ENCODE results near the gene WBP2.
A peak's percentile ranks its signal among the peaks of the same experiment; 100 is the strongest.

Gene WBP2

GRCh38 chr17:75830164-75831031 is 24.7 kb downstream of the WBP2 start:
- Histone ChIP-seq H3K36me3 (ENCODE audit: insufficient read depth, low read length) (peaks cover 3% of the 10 kb centered on the region; the same call in 1 of the 2 replicates), H3K27me3 (ENCODE audit: insufficient read depth, low read length) (no peaks in the 10 kb centered on the region), H3K4me3 (ENCODE audit: low read length) (no peak overlapping the region; the same call in 1 of the 2 replicates), H3K27ac (ENCODE audit: low read depth, low read length) (peak overlapping the region; percentile 41; the same call in 1 of the 2 replicates), H3K9me3 (ENCODE audit: insufficient read depth, low read depth, low read length) (no peaks in the 10 kb centered on the region), H3K4me1 (ENCODE audit: insufficient read depth, low read length) (peaks cover 23% of the 10 kb centered on the region), H3K9ac (ENCODE audit: low read depth, low read length) (no peak overlapping the region)
- 61% methylated on average over 27 of the region's 27 CpGs for WGBS

DNA sequence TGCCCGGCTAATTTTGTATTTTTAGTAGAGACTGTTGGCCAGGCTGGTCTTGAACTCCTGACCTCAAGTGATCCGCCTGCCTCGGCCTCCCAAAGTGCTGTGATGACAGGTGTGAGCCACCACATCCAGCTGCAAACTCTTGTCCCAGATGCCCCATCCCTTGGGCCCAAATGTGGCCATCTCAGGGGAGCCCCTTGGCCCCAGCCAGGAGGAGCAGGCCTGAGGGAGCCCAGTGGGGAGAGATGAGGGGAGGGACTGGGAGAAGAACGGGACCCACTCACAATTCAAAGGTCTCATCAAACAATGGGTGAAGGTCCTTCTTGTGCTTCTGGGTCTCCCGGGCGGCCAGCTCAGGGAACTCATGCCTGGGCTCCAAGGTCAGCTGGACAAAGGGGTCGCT is 25.4 kb downstream of the WBP2 start:
- no peaks in the 10 kb centered on the region for H3K27me3 ChIP-seq (ENCODE audit: insufficient read depth, low read length)
- peaks cover 5% of the 10 kb centered on the region; the same call in 1 of the 2 replicates for H3K36me3 ChIP-seq (ENCODE audit: insufficient read depth, low read length)
- no peak overlapping the region for H3K9ac ChIP-seq (ENCODE audit: low read depth, low read length)
- no peak overlapping the region; the same call in 1 of the 2 replicates for H3K27ac ChIP-seq (ENCODE audit: low read depth, low read length)
- peaks cover 23% of the 10 kb centered on the region for H3K4me1 ChIP-seq (ENCODE audit: insufficient read depth, low read length)
- no peak overlapping the region for H3K4me3 ChIP-seq (ENCODE audit: low read length)
- WGBS, result 90% methylated on average over 7 of the region's 7 CpGs
- H3K9me3 ChIP-seq (ENCODE audit: insufficient read depth, low read depth, low read length), result no peaks in the 10 kb centered on the region

DNA sequence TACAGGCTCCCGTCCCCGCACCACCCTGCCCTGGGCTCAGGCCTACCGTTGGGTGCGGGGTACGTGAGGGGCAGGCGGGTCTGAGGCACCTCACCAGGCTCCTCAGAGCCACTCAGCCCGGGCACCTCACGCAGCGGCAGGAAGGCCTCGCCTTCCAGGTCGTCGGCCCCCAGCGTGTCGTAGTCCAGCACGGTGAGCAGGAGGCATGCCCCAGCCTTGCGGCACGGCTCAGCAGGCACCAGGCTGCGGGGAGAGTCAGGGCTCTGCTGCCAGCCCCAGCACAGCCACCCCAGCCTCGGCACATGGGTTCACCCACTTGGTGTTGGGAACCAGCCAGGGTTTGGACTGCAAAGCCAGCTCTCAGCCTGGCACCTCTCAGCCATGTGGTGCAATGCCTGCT is 26.4 kb downstream of the WBP2 start:
- Histone ChIP-seq H3K36me3 (ENCODE audit: insufficient read depth, low read length) (peaks cover 15% of the 10 kb centered on the region), H3K4me1 (ENCODE audit: insufficient read depth, low read length) (peaks cover 23% of the 10 kb centered on the region), H3K9me3 (ENCODE audit: insufficient read depth, low read depth, low read length) (no peaks in the 10 kb centered on the region), H3K4me3 (ENCODE audit: low read length) (no peak overlapping the region), H3K27me3 (ENCODE audit: insufficient read depth, low read length) (no peaks in the 10 kb centered on the region), H3K9ac (ENCODE audit: low read depth, low read length) (no peak overlapping the region), H3K27ac (ENCODE audit: low read depth, low read length) (no peak overlapping the region)
- 95% methylated on average over 19 of the region's 19 CpGs for WGBS

DNA sequence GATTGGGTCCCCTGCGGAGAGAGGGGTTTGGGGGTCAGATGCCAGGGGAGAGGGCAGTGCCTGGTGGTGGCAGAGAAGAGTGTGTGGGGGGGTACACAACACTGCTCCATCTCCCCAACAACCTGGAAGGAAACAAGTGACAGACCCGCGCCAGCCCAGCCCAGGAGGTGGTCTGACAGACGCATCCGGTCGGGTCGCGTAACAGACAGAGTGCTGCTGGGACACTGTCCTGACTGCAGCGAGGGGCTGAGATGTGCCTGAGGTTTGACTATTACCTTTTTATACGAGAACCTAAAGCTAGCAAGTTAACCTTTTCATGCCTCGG is 27.1 kb downstream of the WBP2 start:
- WGBS, result 54% methylated on average over 11 of the region's 11 CpGs
- peak overlapping the region; percentile 37 for H3K4me3 ChIP-seq (ENCODE audit: low read length)
- H3K4me1 ChIP-seq (ENCODE audit: insufficient read depth, low read length), result peaks cover 18% of the 10 kb centered on the region
- no peak overlapping the region for H3K27ac ChIP-seq (ENCODE audit: low read depth, low read length)
- H3K36me3 ChIP-seq (ENCODE audit: insufficient read depth, low read length), result peaks cover 22% of the 10 kb centered on the region
- H3K9ac ChIP-seq (ENCODE audit: low read depth, low read length), result peak overlapping the region; percentile 24; the same call in 1 of the 2 replicates
- H3K27me3 ChIP-seq (ENCODE audit: insufficient read depth, low read length), result no peaks in the 10 kb centered on the region
- H3K9me3 ChIP-seq (ENCODE audit: insufficient read depth, low read depth, low read length), result no peaks in the 10 kb centered on the region

DNA sequence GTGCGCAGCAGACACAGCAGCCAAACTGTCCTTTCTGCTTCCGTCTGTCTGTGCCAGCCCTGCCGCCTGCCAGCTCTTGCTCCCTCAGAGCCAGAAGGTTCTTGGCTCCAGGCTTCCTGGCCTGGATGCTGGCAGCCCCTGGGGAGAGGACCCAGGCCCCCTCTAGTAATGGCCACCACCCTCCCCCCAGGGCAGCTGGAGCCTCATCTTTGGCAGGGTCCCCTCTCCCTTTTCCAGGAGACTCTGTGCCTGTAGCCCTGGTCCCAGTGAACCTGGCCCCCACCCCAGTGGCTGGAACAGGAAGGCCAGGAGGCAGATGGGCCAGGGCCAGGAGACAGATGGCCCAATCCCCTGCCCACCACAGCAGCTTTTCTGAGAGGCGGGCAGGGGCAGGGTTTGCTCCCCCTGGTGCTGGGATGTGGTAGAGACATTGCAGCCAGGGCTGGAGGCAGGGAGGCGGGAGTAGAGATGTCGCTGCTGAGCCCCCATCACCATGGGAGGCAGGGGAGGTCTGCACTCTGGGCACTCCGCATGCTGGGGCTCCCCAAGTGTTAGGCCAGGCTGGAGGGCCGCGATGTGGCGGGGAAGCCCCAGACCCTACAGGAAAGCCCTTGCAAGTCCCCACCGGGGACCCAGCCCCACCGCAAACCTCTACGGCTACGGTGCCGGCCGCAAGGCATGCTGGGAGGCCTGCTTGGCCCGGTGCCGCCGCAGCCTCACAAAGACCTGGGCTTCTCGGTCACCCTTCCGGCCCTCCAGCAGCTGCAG is 27.6 kb downstream of the WBP2 start:
- Histone ChIP-seq H3K4me1 (ENCODE audit: insufficient read depth, low read length) (peaks cover 16% of the 10 kb centered on the region), H3K27me3 (ENCODE audit: insufficient read depth, low read length) (no peaks in the 10 kb centered on the region), H3K27ac (ENCODE audit: low read depth, low read length) (peak overlapping the region; percentile 62), H3K9me3 (ENCODE audit: insufficient read depth, low read depth, low read length) (no peaks in the 10 kb centered on the region), H3K36me3 (ENCODE audit: insufficient read depth, low read length) (peaks cover 27% of the 10 kb centered on the region), H3K9ac (ENCODE audit: low read depth, low read length) (peak overlapping the region; percentile 24; the same call in 1 of the 2 replicates), H3K4me3 (ENCODE audit: low read length) (peak overlapping the region; percentile 37)
- 42% methylated on average over 21 of the region's 21 CpGs for WGBS

- no peak overlapping the region; the same call in 1 of the 2 replicates for H3K9ac ChIP-seq (ENCODE audit: low read depth, low read length)
- H3K4me3 ChIP-seq (ENCODE audit: low read length), result no peak overlapping the region
Observed at GRCh38 chr17:75826561-75827307, 28.4 kb downstream of the WBP2 start.

GRCh38 chr17:75825748-75826370 is 29.3 kb downstream of the WBP2 start:
- WGBS, result 94% methylated on average over 12 of the region's 12 CpGs
- Histone ChIP-seq H3K36me3 (ENCODE audit: insufficient read depth, low read length) (peaks cover 43% of the 10 kb centered on the region), H3K4me1 (ENCODE audit: insufficient read depth, low read length) (peaks cover 9% of the 10 kb centered on the region)

More at GRCh38 chr17:75826561-75827307, 28.4 kb downstream of the WBP2 start:
- peak overlapping the region; percentile 62 for H3K27ac ChIP-seq (ENCODE audit: low read depth, low read length)
- 89% methylated on average over 14 of the region's 14 CpGs for WGBS
- no peaks in the 10 kb centered on the region for H3K27me3 ChIP-seq (ENCODE audit: insufficient read depth, low read length)
- peaks cover 12% of the 10 kb centered on the region for H3K4me1 ChIP-seq (ENCODE audit: insufficient read depth, low read length)
- H3K9me3 ChIP-seq (ENCODE audit: insufficient read depth, low read depth, low read length), result no peaks in the 10 kb centered on the region
- H3K36me3 ChIP-seq (ENCODE audit: insufficient read depth, low read length), result peaks cover 34% of the 10 kb centered on the region

GRCh38 chr17:75825149-75825552 is 30.0 kb downstream of the WBP2 start:
- Histone ChIP-seq H3K4me1 (ENCODE audit: insufficient read depth, low read length) (peaks cover 5% of the 10 kb centered on the region), H3K9me3 (ENCODE audit: insufficient read depth, low read depth, low read length) (no peaks in the 10 kb centered on the region), H3K36me3 (ENCODE audit: insufficient read depth, low read length) (peaks cover 50% of the 10 kb centered on the region), H3K9ac (ENCODE audit: low read depth, low read length) (no peak overlapping the region), H3K4me3 (ENCODE audit: low read length) (no peak overlapping the region), H3K27me3 (ENCODE audit: insufficient read depth, low read length) (no peaks in the 10 kb centered on the region), H3K27ac (ENCODE audit: low read depth, low read length) (no peak overlapping the region)
- WGBS, result 96% methylated on average over 13 of the region's 13 CpGs

More at GRCh38 chr17:75825748-75826370, 29.3 kb downstream of the WBP2 start:
- Histone ChIP-seq H3K4me3 (ENCODE audit: low read length) (no peak overlapping the region), H3K27me3 (ENCODE audit: insufficient read depth, low read length) (no peaks in the 10 kb centered on the region), H3K9ac (ENCODE audit: low read depth, low read length) (no peak overlapping the region), H3K9me3 (ENCODE audit: insufficient read depth, low read depth, low read length) (no peaks in the 10 kb centered on the region), H3K27ac (ENCODE audit: low read depth, low read length) (no peak overlapping the region)

GRCh38 chr17:75824666-75825065 is 30.5 kb downstream of the WBP2 start:
- no peak overlapping the region for H3K27ac ChIP-seq (ENCODE audit: low read depth, low read length)
- no peaks in the 10 kb centered on the region for H3K27me3 ChIP-seq (ENCODE audit: insufficient read depth, low read length)
- H3K4me1 ChIP-seq (ENCODE audit: insufficient read depth, low read length), result peaks cover 5% of the 10 kb centered on the region
- H3K9me3 ChIP-seq (ENCODE audit: insufficient read depth, low read depth, low read length), result no peaks in the 10 kb centered on the region
- no peak overlapping the region for H3K4me3 ChIP-seq (ENCODE audit: low read length)
- WGBS, result 79% methylated on average over 2 of the region's 2 CpGs
- H3K9ac ChIP-seq (ENCODE audit: low read depth, low read length), result no peak overlapping the region
- H3K36me3 ChIP-seq (ENCODE audit: insufficient read depth, low read length), result peaks cover 55% of the 10 kb centered on the region

DNA sequence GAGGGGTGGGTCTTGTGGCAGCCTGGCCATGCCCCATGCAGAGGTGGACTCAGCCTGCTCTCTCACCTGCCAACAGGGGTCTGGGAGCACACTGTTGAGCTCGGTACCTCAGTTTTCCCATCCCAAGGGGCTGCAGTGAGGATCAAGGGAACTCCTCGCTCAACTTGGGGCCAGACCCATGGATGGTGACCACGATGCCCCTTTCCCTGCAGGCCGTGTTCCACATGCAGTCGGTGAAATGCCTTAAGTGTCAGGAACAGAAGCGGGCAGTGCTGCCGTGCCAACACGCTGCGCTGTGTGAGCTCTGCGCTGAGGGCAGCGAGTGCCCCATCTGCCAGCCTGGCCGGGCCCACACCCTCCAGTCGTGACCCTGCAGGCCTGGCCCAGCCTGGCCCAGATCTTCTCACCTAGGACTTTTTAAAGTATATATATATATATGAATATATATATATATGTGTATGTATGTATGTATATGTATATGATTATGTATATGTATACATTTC is 31.0 kb downstream of the WBP2 start:
- H3K36me3 ChIP-seq (ENCODE audit: insufficient read depth, low read length), result peaks cover 61% of the 10 kb centered on the region
- H3K27me3 ChIP-seq (ENCODE audit: insufficient read depth, low read length), result no peaks in the 10 kb centered on the region
- WGBS, result 94% methylated on average over 13 of the region's 13 CpGs
- H3K27ac ChIP-seq (ENCODE audit: low read depth, low read length), result no peak overlapping the region
- no peak overlapping the region for H3K9ac ChIP-seq (ENCODE audit: low read depth, low read length)
- H3K9me3 ChIP-seq (ENCODE audit: insufficient read depth, low read depth, low read length), result no peaks in the 10 kb centered on the region
- H3K4me3 ChIP-seq (ENCODE audit: low read length), result no peak overlapping the region
- peaks cover 5% of the 10 kb centered on the region for H3K4me1 ChIP-seq (ENCODE audit: insufficient read depth, low read length)
